Epidermal melanocyte (primary cell): Measurements from ENCODE around the gene RNF39.
A peak's percentile ranks its signal among the peaks of the same experiment; 100 is the strongest.

Source experiments
- DNase-seq: peaks from one replicate; pipeline ENCODE4 v3.0.0; 2011; ENCODE audit warnings: low spot score; ENCODE audit not compliant: insufficient read length

Gene RNF39

GRCh38 chr6:30096829-30097228, 21.3 kb upstream of the RNF39 start:
- no peak for DNase-seq

GRCh38 chr6:30093951-30094661, 18.5 kb upstream of the RNF39 start:
- DNase-seq = no peak

GRCh38 chr6:30092852-30093543, 17.4 kb upstream of the RNF39 start:
- DNase-seq = no peak

GRCh38 chr6:30091577-30092381, 16.2 kb upstream of the RNF39 start:
- DNase-seq = no peak

- no peak for DNase-seq
Measured at GRCh38 chr6:30087876-30088275, 12.3 kb upstream of the RNF39 start.

- no peak for DNase-seq
Measured at GRCh38 chr6:30077218-30077617, 1.6 kb upstream of the RNF39 start.

- no peak for DNase-seq
Measured at GRCh38 chr6:30075790-30076732, 492 bp upstream of the RNF39 start.

- no peak for DNase-seq
Measured at GRCh38 chr6:30074331-30075093, 1.1 kb downstream of the RNF39 start.

- DNase-seq = no peak
Measured at GRCh38 chr6:30073489-30074235, 1.9 kb downstream of the RNF39 start.

GRCh38 chr6:30071858-30072257, 3.7 kb downstream of the RNF39 start:
- no peak for DNase-seq

GRCh38 chr6:30071081-30071818, 4.3 kb downstream of the RNF39 start:
- no peak for DNase-seq

- peak; percentile 65 for DNase-seq
Measured at GRCh38 chr6:30067460-30068139, 8.0 kb downstream of the RNF39 start.

GRCh38 chr6:30066577-30067459, 8.8 kb downstream of the RNF39 start, which contains the start of gene PPP1R11:
TSS of gene PPP1R11 (plus strand) at chr6:30067198. CDS start at chr6:30067411, 213 bp downstream.
- DNase-seq = peak; percentile 93

- DNase-seq = no peak
Measured at GRCh38 chr6:30066082-30066481, 9.5 kb downstream of the RNF39 start.

- no peak for DNase-seq
Measured at GRCh38 chr6:30063315-30063714, 12.3 kb downstream of the RNF39 start.

GRCh38 chr6:30062471-30063178, 12.9 kb downstream of the RNF39 start:
- DNase-seq = no peak
